Measurements from ENCODE around the gene TTC23.

GRCh38 chr15:99177679-99178078 is 71.7 kb downstream of the TTC23 start:
- no peak for TF ChIP-seq GATA2 (IDR thresholded peaks at IDR 0.05; ENCODE audit: low read depth, low read length)
- TF ChIP-seq GATA3 (IDR thresholded peaks at IDR 0.05; ENCODE audit: low read depth, low read length) = no peak

All from SH-SY5Y (cell line).